ENCODE measurements around the gene KRT80.

KRT80 gene

GRCh38 chr12:52179396-52179973, 12.3 kb downstream of the KRT80 start:
- DNase-seq (ENCODE audit: low spot score) = no peak

GRCh38 chr12:52178984-52179383, 12.8 kb downstream of the KRT80 start:
- no peak for DNase-seq (ENCODE audit: low spot score)

- no peak for DNase-seq (ENCODE audit: low spot score)
Observed at GRCh38 chr12:52178443-52178842, 13.4 kb downstream of the KRT80 start.

GRCh38 chr12:52175371-52176350, 16.2 kb downstream of the KRT80 start:
- no peak for DNase-seq (ENCODE audit: low spot score)

- no peak for DNase-seq (ENCODE audit: low spot score)
Observed at GRCh38 chr12:52173526-52173925, 18.3 kb downstream of the KRT80 start.

- no peak for DNase-seq (ENCODE audit: low spot score)
Observed at GRCh38 chr12:52172956-52173355, 18.9 kb downstream of the KRT80 start.

GRCh38 chr12:52171950-52172512, 19.8 kb downstream of the KRT80 start:
- DNase-seq (ENCODE audit: low spot score) = no peak

- DNase-seq (ENCODE audit: low spot score) = no peak
Observed at GRCh38 chr12:52170827-52171226, 21.0 kb downstream of the KRT80 start.

- no peak for DNase-seq (ENCODE audit: low spot score)
Observed at GRCh38 chr12:52169886-52170285, 21.9 kb downstream of the KRT80 start.

GRCh38 chr12:52168019-52168717, 23.6 kb downstream of the KRT80 start:
- DNase-seq (ENCODE audit: low spot score) = no peak

GRCh38 chr12:52167526-52167925, 24.3 kb downstream of the KRT80 start:
- no peak for DNase-seq (ENCODE audit: low spot score)

- no peak for DNase-seq (ENCODE audit: low spot score)
Observed at GRCh38 chr12:52166672-52167071, 25.1 kb downstream of the KRT80 start.

- no peak for DNase-seq (ENCODE audit: low spot score)
Observed at GRCh38 chr12:52165096-52165855, 26.5 kb downstream of the KRT80 start.

GRCh38 chr12:52164624-52165023, 27.2 kb downstream of the KRT80 start:
- DNase-seq (ENCODE audit: low spot score) = peak; percentile 75

- no peak for DNase-seq (ENCODE audit: low spot score)
Observed at GRCh38 chr12:52162981-52163380, 28.8 kb downstream of the KRT80 start.

GRCh38 chr12:52160200-52160599, 31.6 kb downstream of the KRT80 start:
- no peak for DNase-seq (ENCODE audit: low spot score)

- no peak for DNase-seq (ENCODE audit: low spot score)
Observed at GRCh38 chr12:52157566-52158150, 34.2 kb downstream of the KRT80 start.

- peak; percentile 79 for DNase-seq (ENCODE audit: low spot score)
Observed at GRCh38 chr12:52156757-52157565, 34.9 kb downstream of the KRT80 start.

GRCh38 chr12:52156311-52156710, 35.5 kb downstream of the KRT80 start:
- no peak for DNase-seq (ENCODE audit: low spot score)
